OCI-LY7 (cell line): ENCODE results near the gene MOGAT3. TPM values are rescaled to one million over a fixed set of nuclear protein-coding genes. Genes with fewer than 3 reads are reported as not detected.

Experiments used
- Bru-seq: library from RNA; stranded (reverse); fragments of 400-500 nt; gene quantifications from one replicate; lab custom pipeline; 2021; lab: Mats Ljungman, UMichigan
- BruChase-seq, 2 experiments: library from RNA; stranded (reverse); fragments of 400-500 nt; gene quantifications; one replicate each; lab custom pipeline; 2021; lab: Mats Ljungman, UMichigan
- BruUV-seq: library from RNA; stranded (reverse); fragments of 400-500 nt; replicated peaks from 2 replicates; lab custom pipeline; 2021; lab: Mats Ljungman, UMichigan
- CTCF ChIA-PET: fragments of 300-600 bp; sonication (Branson Sonifier 250); formaldehyde crosslinking; loops from one replicate; lab custom pipeline; 2022; ENCODE audit warnings: antibody characterized with exemption; ENCODE audit not compliant: unreplicated experiment; lab: Charles Lee
- POLR2A ChIA-PET: fragments of 300-600 bp; sonication (Branson Sonifier 250); formaldehyde crosslinking; loops from one replicate; lab custom pipeline; 2022; ENCODE audit warnings: antibody characterized with exemption; lab: Charles Lee
- DNase-seq: peaks from one replicate; pipeline ENCODE4 v3.0.0-alpha.2; 2015; ENCODE audit warnings: low spot score
- H2AFZ ChIP-seq: fragments of 200-600 bp; sonication (generic), shearing (Covaris generic); 2 replicates; pipeline ENCODE4 v1.6.1; 2014; ENCODE audit warnings: mild to moderate bottlenecking, antibody characterized with exemption, low read length, moderate library complexity
- H3K27ac ChIP-seq: fragments of 200-600 bp; sonication (generic); 2 replicates; pipeline ENCODE4 v1.5.1; 2014; ENCODE audit warnings: mixed run types, low read depth, mild to moderate bottlenecking, moderate library complexity, low read length, inconsistent platforms; ENCODE audit not compliant: poor library complexity, severe bottlenecking
- H3K36me3 ChIP-seq: fragments of 200-600 bp; sonication (generic); 2 replicates; pipeline ENCODE4 v1.6.1; 2014; ENCODE audit warnings: mild to moderate bottlenecking, antibody characterized with exemption, low read length, moderate library complexity, mixed read lengths; ENCODE audit not compliant: insufficient read depth
- H3K4me1 ChIP-seq: fragments of 200-600 bp; sonication (generic); 2 replicates; pipeline ENCODE4 v1.5.1; 2014; ENCODE audit warnings: mild to moderate bottlenecking, low read length; ENCODE audit not compliant: insufficient read depth, poor library complexity, severe bottlenecking
- H3K4me2 ChIP-seq: fragments of 200-600 bp; sonication (generic); 2 replicates; pipeline ENCODE4 v1.6.1; 2014; ENCODE audit warnings: mild to moderate bottlenecking, low read length
- H3K4me3 ChIP-seq: fragments of 200-600 bp; sonication (generic); 2 replicates; pipeline ENCODE4 v1.5.1; 2014; ENCODE audit warnings: mild to moderate bottlenecking, low read depth, low read length; ENCODE audit not compliant: poor library complexity, severe bottlenecking
- H3K79me2 ChIP-seq: fragments of 200-600 bp; sonication (generic); 2 replicates; pipeline ENCODE4 v1.6.1; 2016; ENCODE audit warnings: low read depth, mild to moderate bottlenecking, low read length, moderate library complexity, mixed read lengths; ENCODE audit not compliant: insufficient read depth
- H3K9me2 ChIP-seq: fragments of 200-600 bp; sonication (generic); 2 replicates; pipeline ENCODE4 v1.6.1; 2016; ENCODE audit warnings: mild to moderate bottlenecking, low read length, mixed read lengths; ENCODE audit not compliant: insufficient read depth
- H3K9me3 ChIP-seq: fragments of 200-600 bp; sonication (generic); 2 replicates; pipeline ENCODE4 v1.6.1; 2014; ENCODE audit warnings: mild to moderate bottlenecking, mixed run types, low read length, mixed read lengths
- H4K20me1 ChIP-seq: fragments of 200-600 bp; sonication (generic); 2 replicates; pipeline ENCODE4 v1.6.1; 2014; ENCODE audit warnings: mild to moderate bottlenecking, antibody characterized with exemption, low read length, moderate library complexity, mixed read lengths; ENCODE audit not compliant: insufficient read depth
- EZH2phosphoT487 ChIP-seq: fragments of 200-600 bp; sonication (generic); IDR thresholded peaks from 2 replicates; pipeline ENCODE4 v1.6.1; 2018; ENCODE audit warnings: low read depth, borderline replicate concordance, mild to moderate bottlenecking, mixed run types, antibody characterized with exemption, low read length, moderate library complexity, mixed read lengths
- intact Hi-C: fragments of 100-400 bp; cut with micrococcal nuclease; formaldehyde crosslinking; loops from one replicate; pipeline ENCODE4 v1.10.0; 2022; ENCODE audit not compliant: unreplicated experiment
- long read RNA-seq: library from polyadenylated mRNA; stranded (forward); transcript quantifications from one replicate; pipeline ENCODE4 v2.0.0, GENCODE V29; 2022
- total RNA-seq, 2 experiments: library from RNA; depleted of rRNA in 1 of 2; stranded (reverse); fragments of >200 nt in 1 of 2; shearing (Covaris generic) in 1 of 2; gene quantifications; 2 replicates each; pipeline ENCODE4 v1.2.3, GENCODE V29; 2014 to 2022
- TF ChIP-seq, protein P1 (sequence below): fragments of 200-600 bp; sonication (generic); conservative IDR thresholded peaks from 2 replicates; pipeline ENCODE4 v1.5.1; 2014; ENCODE audit warnings: mild to moderate bottlenecking, antibody characterized with exemption, low read length, moderate library complexity, mixed read lengths

The MOGAT3 gene, protein sequence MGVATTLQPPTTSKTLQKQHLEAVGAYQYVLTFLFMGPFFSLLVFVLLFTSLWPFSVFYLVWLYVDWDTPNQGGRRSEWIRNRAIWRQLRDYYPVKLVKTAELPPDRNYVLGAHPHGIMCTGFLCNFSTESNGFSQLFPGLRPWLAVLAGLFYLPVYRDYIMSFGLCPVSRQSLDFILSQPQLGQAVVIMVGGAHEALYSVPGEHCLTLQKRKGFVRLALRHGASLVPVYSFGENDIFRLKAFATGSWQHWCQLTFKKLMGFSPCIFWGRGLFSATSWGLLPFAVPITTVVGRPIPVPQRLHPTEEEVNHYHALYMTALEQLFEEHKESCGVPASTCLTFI
- not detected in 2 replicates for total RNA-seq (2014; rRNA removed; shearing (Covaris generic))
- total RNA-seq (2022): not detected in 2 replicates
- not detected for Bru-seq, nascent RNA
- BruChase-seq, experiment 1, labeled RNA remaining after a 6-hour chase: not detected
- not detected for BruChase-seq, experiment 2, labeled RNA remaining after a 2-hour chase
- long read RNA-seq: 0 reads

DNA sequence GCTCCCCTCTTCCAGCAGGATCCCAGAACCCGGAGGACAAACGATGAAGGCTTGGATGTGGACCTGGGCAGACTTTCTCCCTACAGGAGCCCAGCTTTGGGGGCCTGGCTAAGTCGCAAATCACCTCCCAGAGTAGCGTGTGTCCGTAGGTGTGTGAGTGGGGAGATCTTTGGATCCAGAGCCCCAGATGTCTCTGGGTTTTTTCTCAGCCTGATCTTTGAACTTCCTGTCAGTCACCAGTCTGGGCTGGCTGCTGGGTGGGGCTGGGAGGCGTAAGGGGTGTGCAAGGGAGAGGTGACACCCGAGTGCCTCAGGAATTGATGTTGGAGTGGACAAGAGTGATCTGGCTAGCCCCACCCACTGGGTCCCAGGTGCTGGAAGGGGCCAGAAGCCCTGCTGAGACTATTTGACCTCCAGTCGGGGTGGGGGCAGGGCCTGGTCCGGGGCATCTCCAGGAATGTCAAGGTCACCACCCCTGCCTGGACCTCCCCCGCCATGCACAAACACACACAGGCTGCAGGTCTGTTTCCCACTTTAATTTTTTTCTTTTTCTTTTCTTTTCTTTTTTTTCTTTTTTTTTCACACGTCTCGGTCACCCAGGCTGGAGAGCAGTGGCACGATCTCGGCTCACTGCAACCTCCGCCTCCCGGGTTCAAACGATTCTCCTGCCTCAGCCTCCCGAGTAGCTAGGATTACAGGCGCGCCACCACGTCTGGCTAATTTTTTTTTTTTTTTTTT is at the start of gene MOGAT3:
TSS of gene MOGAT3 (minus strand) at position 175 of the 738 bp plus-strand sequence. CDS start 182 bp downstream, outside the sequence.
- H2AFZ ChIP-seq: no peak within 1 kb of the TSS
- H3K36me3 ChIP-seq: no peaks in the 10 kb centered on the region
- ChIA-PET POLR2A (interaction anchor here (0.6 to 0.7 kb wide), 2 partner anchors 19 to 1090 kb away, joined by 3 read pairs; no protein-coding TSS in a partner anchor), CTCF (no interaction called here)
- no peak within 1 kb of the TSS for H3K27ac ChIP-seq
- no TSS peak for BruUV-seq
- no peak within 1 kb of the TSS for H3K4me2 ChIP-seq
- no peak for DNase-seq
- H4K20me1 ChIP-seq: no peaks in the 10 kb centered on the region
- no peak within 1 kb of the TSS for H3K4me3 ChIP-seq
- H3K9me2 ChIP-seq: no peaks in the 10 kb centered on the region
- no peak for TF ChIP-seq EZH2phosphoT487
- no peaks in the 10 kb centered on the region for H3K79me2 ChIP-seq
- H3K4me1 ChIP-seq: peaks cover 5% of the 10 kb centered on the region
- no peaks in the 10 kb centered on the region for H3K9me3 ChIP-seq
- intact Hi-C loops: no loop called here

DNA sequence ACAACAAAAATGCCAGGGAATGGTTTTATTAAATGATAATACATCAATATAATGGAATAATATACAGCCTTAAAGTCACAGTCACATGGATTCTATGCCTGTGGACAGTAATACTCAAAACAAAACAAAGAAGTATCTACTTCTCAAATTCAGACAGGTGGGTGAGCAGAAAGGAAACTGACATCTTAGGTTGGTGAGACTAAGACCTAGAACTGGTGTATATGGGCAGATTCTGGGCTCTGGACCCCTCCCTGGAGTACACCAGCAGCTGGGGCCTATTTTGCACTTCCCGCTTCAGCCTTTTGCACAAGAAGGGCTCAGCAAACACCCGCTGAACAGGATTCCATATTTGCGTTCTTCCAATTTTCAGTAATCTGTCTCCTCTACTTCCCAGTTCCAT is 49.5 kb upstream of the MOGAT3 start:
- no peak overlapping the region for H3K27ac ChIP-seq
- intact Hi-C loops: no loop called here

More for the DNA sequence above, 49.5 kb upstream of the MOGAT3 start:
- H2AFZ ChIP-seq: no peak overlapping the region
- CTCF ChIA-PET: no interaction called here
- TF ChIP-seq EZH2phosphoT487: no peak
- TF ChIP-seq, protein P1, sequence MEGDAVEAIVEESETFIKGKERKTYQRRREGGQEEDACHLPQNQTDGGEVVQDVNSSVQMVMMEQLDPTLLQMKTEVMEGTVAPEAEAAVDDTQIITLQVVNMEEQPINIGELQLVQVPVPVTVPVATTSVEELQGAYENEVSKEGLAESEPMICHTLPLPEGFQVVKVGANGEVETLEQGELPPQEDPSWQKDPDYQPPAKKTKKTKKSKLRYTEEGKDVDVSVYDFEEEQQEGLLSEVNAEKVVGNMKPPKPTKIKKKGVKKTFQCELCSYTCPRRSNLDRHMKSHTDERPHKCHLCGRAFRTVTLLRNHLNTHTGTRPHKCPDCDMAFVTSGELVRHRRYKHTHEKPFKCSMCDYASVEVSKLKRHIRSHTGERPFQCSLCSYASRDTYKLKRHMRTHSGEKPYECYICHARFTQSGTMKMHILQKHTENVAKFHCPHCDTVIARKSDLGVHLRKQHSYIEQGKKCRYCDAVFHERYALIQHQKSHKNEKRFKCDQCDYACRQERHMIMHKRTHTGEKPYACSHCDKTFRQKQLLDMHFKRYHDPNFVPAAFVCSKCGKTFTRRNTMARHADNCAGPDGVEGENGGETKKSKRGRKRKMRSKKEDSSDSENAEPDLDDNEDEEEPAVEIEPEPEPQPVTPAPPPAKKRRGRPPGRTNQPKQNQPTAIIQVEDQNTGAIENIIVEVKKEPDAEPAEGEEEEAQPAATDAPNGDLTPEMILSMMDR: no peak
- peaks cover 19% of the 10 kb centered on the region for H3K4me1 ChIP-seq
- H3K9me3 ChIP-seq: no peaks in the 10 kb centered on the region
- peak overlapping the region; percentile 34 for H3K4me3 ChIP-seq
- H3K4me2 ChIP-seq: peak overlapping the region; percentile 58
- H4K20me1 ChIP-seq: 0 out of 2 replicates have a peak, but pooled peaks cover 3% of the 10 kb centered on the region
- no peak for DNase-seq
- POLR2A ChIA-PET: interaction anchor here (0.6 to 0.7 kb wide), 2 partner anchors 9 to 108 kb away, joined by 3 read pairs; no protein-coding TSS in a partner anchor
- no peaks in the 10 kb centered on the region for H3K9me2 ChIP-seq
- H3K36me3 ChIP-seq: peaks cover 18% of the 10 kb centered on the region
- no TSS peak for BruUV-seq
- peaks cover 30% of the 10 kb centered on the region for H3K79me2 ChIP-seq
